Measurements from ENCODE around the gene CCDC198.

Gene CCDC198

DNA sequence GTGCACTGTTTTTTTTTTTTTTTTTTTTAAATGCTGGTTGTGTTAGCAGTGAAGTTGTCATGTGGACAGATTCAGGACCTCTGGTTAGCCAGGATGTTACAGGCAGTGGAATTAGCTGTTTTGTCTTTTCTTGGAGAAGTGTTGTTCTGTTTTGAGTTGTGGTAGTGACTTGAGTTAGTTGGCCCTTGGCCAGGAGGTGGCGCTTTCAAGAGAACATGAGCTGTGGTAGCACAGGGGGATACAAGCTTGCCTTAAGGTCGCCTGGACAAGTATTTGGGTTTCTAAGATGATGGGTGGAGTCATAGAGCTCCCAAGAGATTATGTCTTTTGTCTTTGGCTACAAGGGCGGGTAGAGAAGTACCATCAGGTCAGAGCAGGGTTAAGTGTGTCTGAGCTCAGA lies 33.3 kb upstream of the CCDC198 start:
- H3F3A ChIP-seq (ENCODE audit: control insufficient read depth, insufficient read depth), result no peaks in the 10 kb centered on the region
- no peaks in the 10 kb centered on the region for H3K36me3 ChIP-seq (ENCODE audit: control insufficient read depth, low read length)
- H3K9me2 ChIP-seq (replicated peaks; ENCODE audit: control insufficient read depth, low read length), result no peaks in the 10 kb centered on the region
- no peaks in the 10 kb centered on the region for H3K79me2 ChIP-seq (ENCODE audit: control insufficient read depth, low read length)
- H4K20me1 ChIP-seq (ENCODE audit: control insufficient read depth, insufficient read depth, low read depth, low read length), result no peaks in the 10 kb centered on the region
- no peak overlapping the region for H3K27ac ChIP-seq (ENCODE audit: low read depth, low read length)
- H3K4me3 ChIP-seq (ENCODE audit: low read length), result no peak overlapping the region
- H3K9me3 ChIP-seq (ENCODE audit: control insufficient read depth, insufficient read depth, low read length), result no peaks in the 10 kb centered on the region
- TF ChIP-seq EZH2phosphoT487 (IDR thresholded peaks at IDR 0.05; ENCODE audit: borderline replicate concordance, low read length), result no peak
- TF ChIP-seq, protein P1, sequence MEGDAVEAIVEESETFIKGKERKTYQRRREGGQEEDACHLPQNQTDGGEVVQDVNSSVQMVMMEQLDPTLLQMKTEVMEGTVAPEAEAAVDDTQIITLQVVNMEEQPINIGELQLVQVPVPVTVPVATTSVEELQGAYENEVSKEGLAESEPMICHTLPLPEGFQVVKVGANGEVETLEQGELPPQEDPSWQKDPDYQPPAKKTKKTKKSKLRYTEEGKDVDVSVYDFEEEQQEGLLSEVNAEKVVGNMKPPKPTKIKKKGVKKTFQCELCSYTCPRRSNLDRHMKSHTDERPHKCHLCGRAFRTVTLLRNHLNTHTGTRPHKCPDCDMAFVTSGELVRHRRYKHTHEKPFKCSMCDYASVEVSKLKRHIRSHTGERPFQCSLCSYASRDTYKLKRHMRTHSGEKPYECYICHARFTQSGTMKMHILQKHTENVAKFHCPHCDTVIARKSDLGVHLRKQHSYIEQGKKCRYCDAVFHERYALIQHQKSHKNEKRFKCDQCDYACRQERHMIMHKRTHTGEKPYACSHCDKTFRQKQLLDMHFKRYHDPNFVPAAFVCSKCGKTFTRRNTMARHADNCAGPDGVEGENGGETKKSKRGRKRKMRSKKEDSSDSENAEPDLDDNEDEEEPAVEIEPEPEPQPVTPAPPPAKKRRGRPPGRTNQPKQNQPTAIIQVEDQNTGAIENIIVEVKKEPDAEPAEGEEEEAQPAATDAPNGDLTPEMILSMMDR (IDR thresholded peaks at IDR 0.05; ENCODE audit: low read depth, low read length, poor library complexity, severe bottlenecking), result peak; percentile 54
- no peak overlapping the region for H3K4me2 ChIP-seq (ENCODE audit: low read length)
- no peaks in the 10 kb centered on the region for H3K4me1 ChIP-seq (ENCODE audit: control insufficient read depth, low read length)
- no peaks in the 10 kb centered on the region; the same call in 1 of the 2 replicates for H3K27me3 ChIP-seq (ENCODE audit: control insufficient read depth, low read length)

DNA sequence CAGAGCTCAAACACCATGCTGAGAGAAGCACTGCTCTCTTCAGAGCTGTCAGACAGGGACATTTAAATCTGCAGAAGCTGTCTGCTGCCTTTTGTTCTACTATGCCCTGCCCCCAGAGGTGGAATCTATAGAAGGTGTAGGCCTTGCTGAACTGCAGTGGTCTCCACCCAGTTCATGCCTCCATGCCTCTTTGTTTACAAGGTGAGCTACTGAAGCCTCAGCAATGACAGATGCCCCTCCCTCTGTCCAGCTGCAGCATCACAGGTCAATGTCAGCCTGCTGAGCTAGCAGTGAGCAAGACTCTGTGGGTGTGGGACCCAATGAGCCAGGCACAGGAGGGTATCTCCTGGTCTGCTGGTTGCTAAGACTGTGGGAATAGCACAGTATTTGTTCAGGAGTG lies 25.4 kb upstream of the CCDC198 start:
- H3K4me3 ChIP-seq (ENCODE audit: low read length), result no peak overlapping the region
- no peaks in the 10 kb centered on the region for H3K4me1 ChIP-seq (ENCODE audit: control insufficient read depth, low read length)
- H3F3A ChIP-seq (ENCODE audit: control insufficient read depth, insufficient read depth), result no peaks in the 10 kb centered on the region
- no peaks in the 10 kb centered on the region for H3K27me3 ChIP-seq (ENCODE audit: control insufficient read depth, low read length)
- no peak overlapping the region for H3K27ac ChIP-seq (ENCODE audit: low read depth, low read length)
- TF ChIP-seq EZH2phosphoT487 (IDR thresholded peaks at IDR 0.05; ENCODE audit: borderline replicate concordance, low read length), result no peak
- TF ChIP-seq, protein P1 (IDR thresholded peaks at IDR 0.05; ENCODE audit: low read depth, low read length, poor library complexity, severe bottlenecking), result no peak
- H3K79me2 ChIP-seq (ENCODE audit: control insufficient read depth, low read length), result no peaks in the 10 kb centered on the region
- no peaks in the 10 kb centered on the region for H3K9me3 ChIP-seq (ENCODE audit: control insufficient read depth, insufficient read depth, low read length)
- no peaks in the 10 kb centered on the region for H4K20me1 ChIP-seq (ENCODE audit: control insufficient read depth, insufficient read depth, low read depth, low read length)
- no peaks in the 10 kb centered on the region for H3K36me3 ChIP-seq (ENCODE audit: control insufficient read depth, low read length)
- no peaks in the 10 kb centered on the region for H3K9me2 ChIP-seq (replicated peaks; ENCODE audit: control insufficient read depth, low read length)
- no peak overlapping the region for H3K4me2 ChIP-seq (ENCODE audit: low read length)

DNA sequence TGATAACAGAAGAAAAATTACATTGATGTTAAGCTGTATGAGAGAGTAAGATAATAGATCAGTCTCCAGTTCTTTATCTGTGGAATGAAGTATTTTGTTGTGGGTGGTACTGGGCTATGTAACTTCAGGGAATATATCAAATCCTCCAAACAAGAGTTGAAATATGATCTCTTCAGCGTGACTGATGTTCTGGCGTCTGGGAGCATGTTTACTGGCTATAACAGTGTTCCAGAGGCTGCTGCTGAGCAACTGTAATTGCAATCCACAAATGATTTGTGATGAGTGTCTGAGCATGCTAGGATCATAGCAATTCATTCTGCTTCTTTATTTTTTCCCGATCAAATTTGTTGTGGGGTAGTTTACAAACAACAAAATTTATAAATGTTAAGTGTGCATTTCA lies 18.6 kb upstream of the CCDC198 start:
- Histone ChIP-seq H4K20me1 (ENCODE audit: control insufficient read depth, insufficient read depth, low read depth, low read length) (no peaks in the 10 kb centered on the region), H3K4me3 (ENCODE audit: low read length) (no peak overlapping the region), H3K4me2 (ENCODE audit: low read length) (no peak overlapping the region), H3K9me3 (ENCODE audit: control insufficient read depth, insufficient read depth, low read length) (no peaks in the 10 kb centered on the region), H3F3A (ENCODE audit: control insufficient read depth, insufficient read depth) (no peaks in the 10 kb centered on the region), H3K9me2 (replicated peaks; ENCODE audit: control insufficient read depth, low read length) (no peaks in the 10 kb centered on the region), H3K27ac (ENCODE audit: low read depth, low read length) (no peak overlapping the region), H3K4me1 (ENCODE audit: control insufficient read depth, low read length) (no peaks in the 10 kb centered on the region), H3K36me3 (ENCODE audit: control insufficient read depth, low read length) (no peaks in the 10 kb centered on the region), H3K79me2 (ENCODE audit: control insufficient read depth, low read length) (no peaks in the 10 kb centered on the region), H3K27me3 (ENCODE audit: control insufficient read depth, low read length) (no peaks in the 10 kb centered on the region)
- TF ChIP-seq, protein P1 (IDR thresholded peaks at IDR 0.05; ENCODE audit: low read depth, low read length, poor library complexity, severe bottlenecking), result no peak
- no peak for TF ChIP-seq EZH2phosphoT487 (IDR thresholded peaks at IDR 0.05; ENCODE audit: borderline replicate concordance, low read length)

DNA sequence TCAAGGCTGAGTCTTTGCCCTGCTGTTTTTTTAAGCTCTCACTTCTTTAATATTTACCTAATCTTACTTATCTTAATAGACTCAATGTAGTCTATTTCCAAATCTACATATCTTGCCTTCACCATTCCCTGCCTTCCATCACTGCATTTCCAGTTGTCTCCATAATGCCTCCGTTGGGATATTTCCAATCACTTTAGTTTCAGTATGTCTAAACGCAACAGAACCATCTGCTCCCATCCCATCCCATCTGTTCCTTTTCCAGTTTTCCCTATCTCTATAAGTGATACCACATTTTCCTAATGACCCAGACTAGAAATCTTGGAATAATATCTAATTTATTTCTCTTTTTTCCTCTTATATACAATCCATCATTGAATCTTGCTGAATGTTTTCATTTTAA lies 15.1 kb upstream of the CCDC198 start:
- Histone ChIP-seq H3F3A (ENCODE audit: control insufficient read depth, insufficient read depth) (no peaks in the 10 kb centered on the region), H3K36me3 (ENCODE audit: control insufficient read depth, low read length) (no peaks in the 10 kb centered on the region), H3K9me3 (ENCODE audit: control insufficient read depth, insufficient read depth, low read length) (no peaks in the 10 kb centered on the region), H3K27me3 (ENCODE audit: control insufficient read depth, low read length) (no peaks in the 10 kb centered on the region), H3K4me3 (ENCODE audit: low read length) (no peak overlapping the region), H3K4me1 (ENCODE audit: control insufficient read depth, low read length) (no peaks in the 10 kb centered on the region), H3K9me2 (replicated peaks; ENCODE audit: control insufficient read depth, low read length) (no peaks in the 10 kb centered on the region), H3K27ac (ENCODE audit: low read depth, low read length) (no peak overlapping the region), H4K20me1 (ENCODE audit: control insufficient read depth, insufficient read depth, low read depth, low read length) (no peaks in the 10 kb centered on the region), H3K79me2 (ENCODE audit: control insufficient read depth, low read length) (no peaks in the 10 kb centered on the region), H3K4me2 (ENCODE audit: low read length) (no peak overlapping the region)
- no peak for TF ChIP-seq EZH2phosphoT487 (IDR thresholded peaks at IDR 0.05; ENCODE audit: borderline replicate concordance, low read length)
- TF ChIP-seq, protein P1 (IDR thresholded peaks at IDR 0.05; ENCODE audit: low read depth, low read length, poor library complexity, severe bottlenecking), result no peak

Data from DOHH2 (cell line).